Upper lobe of left lung (tissue), 6 donors: ENCODE measurements around the gene ANKRD30A. TPM values are rescaled to one million over a fixed set of nuclear protein-coding genes. Genes with fewer than 3 reads are reported as not detected.
A peak's percentile ranks its signal among the peaks of the same experiment; 100 is the strongest.

Experiments used
- ATAC-seq, 2 donors: fragments of 200-7000 bp; cut with Tn5 transposase; one replicate each; pipeline ENCODE4 v1.9.1; 2022; ENCODE audit warnings: mild to moderate bottlenecking in 2 of 2, moderate library complexity in 2 of 2; ENCODE audit not compliant: low FRiP score in 2 of 2
- DNase-seq, 2 donors: peaks; one replicate each; pipeline ENCODE4 v3.0.0-alpha.2; 2019 to 2020
- H3K27ac ChIP-seq, 4 donors: fragments of 200-600 bp; sonication (generic); one replicate each; pipeline ENCODE4 v1.5.1; 2016 to 2019
- H3K27me3 ChIP-seq, 4 donors: fragments of 200-600 bp; sonication (generic); one replicate each; pipeline ENCODE4 v1.5.1; 2017 to 2019
- H3K36me3 ChIP-seq, 4 donors: fragments of 200-600 bp; sonication (generic); one replicate each; pipeline ENCODE4 v1.5.1; 2016 to 2019
- H3K4me1 ChIP-seq, 4 donors: fragments of 200-600 bp; sonication (generic); one replicate each; pipeline ENCODE4 v1.5.1; 2018 to 2019
- H3K4me3 ChIP-seq, 4 donors: fragments of 200-600 bp; sonication (generic); one replicate each; pipeline ENCODE4 v1.5.1; 2017 to 2019; ENCODE audit warnings: mild to moderate bottlenecking in 2 of 4, moderate library complexity in 1 of 4
- H3K9me3 ChIP-seq, 4 donors: fragments of 200-600 bp; sonication (generic); one replicate each; pipeline ENCODE4 v1.5.1; 2018 to 2019
- EP300 ChIP-seq, 4 donors: sonication (generic); formaldehyde crosslinking; IDR thresholded peaks; one replicate each; pipeline ENCODE4 v1.5.1; 2017; ENCODE audit warnings: antibody characterized with exemption in 4 of 4, control low read depth in 2 of 4
- POLR2A ChIP-seq, 4 donors: fragments of 450-650 bp; IDR thresholded peaks; one replicate each; pipeline ENCODE4 v1.5.1; 2016 to 2017; ENCODE audit warnings: antibody characterized with exemption in 4 of 4, mild to moderate bottlenecking in 2 of 4
- POLR2AphosphoS5 ChIP-seq, 2 donors: sonication (generic); formaldehyde crosslinking; IDR thresholded peaks; one replicate each; pipeline ENCODE4 v1.5.1; 2017; ENCODE audit warnings: antibody characterized with exemption in 2 of 2
- WGBS, 2 donors: methylation state at CpG; one replicate each; pipeline ENCODE4 v1.1.5; 2017 to 2018; 5-methylcytosine and 5-hydroxymethylcytosine counted together
- total RNA-seq, 6 donors: library from RNA; depleted of rRNA in 4 of 6; stranded (reverse); fragments of >200 nt in 4 of 6; gene quantifications; one replicate each; pipeline versions ENCODE4 v1.1.0 to v1.2.1, GENCODE V29; 2016 to 2021
- TF ChIP-seq, protein P1 (sequence below), 6 experiments: fragments of 450-650 bp in 4 of 6; fragments of 200-600 bp in 2 of 6; sonication (generic) in 2 of 6; IDR thresholded peaks; one replicate each; pipeline ENCODE4 v1.5.1; 2016 to 2019; ENCODE audit warnings: antibody characterized with exemption in 6 of 6
- donor health status: DM: no; HTN: no; CAD: no; lungs with moderate emphysema.
- donor health status: DM: no; HTN: yes; CAD: no; lungs with severe emphysema.

Gene ANKRD30A
- total RNA-seq, 6 donors from 2014 or later, result not detected

DNA sequence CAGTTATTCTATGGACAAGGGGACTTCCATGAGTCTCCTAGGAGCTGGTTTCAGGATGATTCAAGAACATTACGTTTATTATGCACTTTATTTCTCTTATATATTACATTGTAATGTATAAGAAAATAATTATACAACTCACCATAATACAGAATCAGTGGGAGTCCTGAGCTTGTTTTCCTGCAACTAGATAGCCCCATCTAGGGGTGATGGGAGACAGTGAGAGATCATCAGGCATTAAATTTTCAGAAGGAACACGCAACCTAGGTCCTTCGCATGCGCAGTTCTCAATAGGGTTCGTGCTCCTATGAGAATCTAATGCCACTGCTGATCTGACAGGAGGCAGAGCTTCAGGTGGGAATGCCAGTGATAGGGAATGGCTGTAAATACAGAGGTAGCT is 137.9 kb downstream of the ANKRD30A start:
- TF ChIP-seq EP300 (IDR thresholded peaks at IDR 0.05) (no peak), POLR2AphosphoS5 (IDR thresholded peaks at IDR 0.05) (no peak), POLR2A (IDR thresholded peaks at IDR 0.05) (no peak)
- TF ChIP-seq, protein P1, sequence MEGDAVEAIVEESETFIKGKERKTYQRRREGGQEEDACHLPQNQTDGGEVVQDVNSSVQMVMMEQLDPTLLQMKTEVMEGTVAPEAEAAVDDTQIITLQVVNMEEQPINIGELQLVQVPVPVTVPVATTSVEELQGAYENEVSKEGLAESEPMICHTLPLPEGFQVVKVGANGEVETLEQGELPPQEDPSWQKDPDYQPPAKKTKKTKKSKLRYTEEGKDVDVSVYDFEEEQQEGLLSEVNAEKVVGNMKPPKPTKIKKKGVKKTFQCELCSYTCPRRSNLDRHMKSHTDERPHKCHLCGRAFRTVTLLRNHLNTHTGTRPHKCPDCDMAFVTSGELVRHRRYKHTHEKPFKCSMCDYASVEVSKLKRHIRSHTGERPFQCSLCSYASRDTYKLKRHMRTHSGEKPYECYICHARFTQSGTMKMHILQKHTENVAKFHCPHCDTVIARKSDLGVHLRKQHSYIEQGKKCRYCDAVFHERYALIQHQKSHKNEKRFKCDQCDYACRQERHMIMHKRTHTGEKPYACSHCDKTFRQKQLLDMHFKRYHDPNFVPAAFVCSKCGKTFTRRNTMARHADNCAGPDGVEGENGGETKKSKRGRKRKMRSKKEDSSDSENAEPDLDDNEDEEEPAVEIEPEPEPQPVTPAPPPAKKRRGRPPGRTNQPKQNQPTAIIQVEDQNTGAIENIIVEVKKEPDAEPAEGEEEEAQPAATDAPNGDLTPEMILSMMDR (IDR thresholded peaks at IDR 0.05), result no peak
- Histone ChIP-seq H3K27ac (no peak overlapping the region), H3K27me3 (no peaks in the 10 kb centered on the region), H3K4me3 (no peak overlapping the region), H3K36me3 (no peaks in the 10 kb centered on the region), H3K4me1 (no peaks in the 10 kb centered on the region), H3K9me3 (peaks cover 0 to 3% (median 0%) of the 10 kb centered on the region in 4 donors)
- WGBS, 2 donors, result 73 to 85% methylated on average over 5 of the region's 5 CpGs
- ATAC-seq, result no peak
- no peak for DNase-seq

GRCh38 chr10:37268266-37268665 is 142.9 kb downstream of the ANKRD30A start:
- Histone ChIP-seq H3K4me1 (no peaks in the 10 kb centered on the region), H3K4me3 (no peak overlapping the region), H3K27ac (no peak overlapping the region), H3K27me3 (no peaks in the 10 kb centered on the region), H3K36me3 (no peaks in the 10 kb centered on the region), H3K9me3 (peaks cover 0 to 3% (median 0%) of the 10 kb centered on the region in 4 donors)
- ATAC-seq (no peak), DNase-seq (no peak)
- whole genome bisulfite sequencing, 2 donors, result 65 to 68% methylated on average over 3 of the region's 3 CpGs
- TF ChIP-seq POLR2AphosphoS5 (IDR thresholded peaks at IDR 0.05) (no peak), POLR2A (IDR thresholded peaks at IDR 0.05) (no peak), EP300 (IDR thresholded peaks at IDR 0.05) (no peak)
- TF ChIP-seq, protein P1 (IDR thresholded peaks at IDR 0.05), result no peak

DNA sequence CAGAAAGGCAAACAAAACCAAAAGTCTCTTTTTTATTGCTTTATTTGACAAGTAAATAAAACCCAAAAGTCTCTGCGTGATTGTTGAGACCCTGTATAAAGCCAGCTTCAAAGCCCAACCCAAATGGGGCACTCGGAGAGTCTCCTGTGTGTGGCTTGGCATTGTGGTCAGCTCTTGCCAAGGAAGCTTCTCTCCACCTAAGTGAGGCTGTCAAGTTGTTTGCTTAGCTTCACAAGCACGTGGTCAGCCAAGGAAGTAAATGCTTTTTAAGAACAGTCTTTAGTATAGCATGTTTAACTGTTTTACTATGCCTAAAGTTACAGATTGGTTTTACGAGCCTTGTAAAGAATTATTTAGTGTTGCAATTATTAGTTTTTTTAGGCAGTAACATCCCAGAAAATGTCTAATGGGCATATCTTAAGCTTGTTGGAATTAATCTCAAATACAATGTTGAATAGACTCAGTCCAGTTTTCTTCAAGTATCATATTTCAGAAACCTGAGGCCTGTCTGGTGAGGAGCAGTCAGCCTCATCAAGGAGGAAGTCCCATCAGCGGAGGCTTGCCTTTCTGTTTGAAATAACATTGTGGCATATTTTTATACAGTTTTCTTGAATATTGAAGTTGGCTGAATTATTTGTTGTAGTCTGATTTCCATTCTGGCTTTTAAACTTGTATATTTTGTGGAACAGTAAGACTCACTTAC is 144.3 kb downstream of the ANKRD30A start:
- Histone ChIP-seq H3K9me3 (peaks cover 0 to 7% (median 0%) of the 10 kb centered on the region in 4 donors), H3K4me3 (no peak overlapping the region), H3K4me1 (no peaks in the 10 kb centered on the region), H3K27me3 (no peaks in the 10 kb centered on the region), H3K36me3 (no peaks in the 10 kb centered on the region), H3K27ac (no peak overlapping the region)
- peak in 1 of 2 donors; percentile 40 for DNase-seq
- WGBS, 2 donors, result 44 to 45% methylated on average over 5 of the region's 5 CpGs
- TF ChIP-seq POLR2A (IDR thresholded peaks at IDR 0.05) (no peak), EP300 (IDR thresholded peaks at IDR 0.05) (no peak), POLR2AphosphoS5 (IDR thresholded peaks at IDR 0.05) (no peak)
- TF ChIP-seq, protein P1 (IDR thresholded peaks at IDR 0.05), result no peak
- ATAC-seq, result peak in 1 of 2 donors; percentile 72

DNA sequence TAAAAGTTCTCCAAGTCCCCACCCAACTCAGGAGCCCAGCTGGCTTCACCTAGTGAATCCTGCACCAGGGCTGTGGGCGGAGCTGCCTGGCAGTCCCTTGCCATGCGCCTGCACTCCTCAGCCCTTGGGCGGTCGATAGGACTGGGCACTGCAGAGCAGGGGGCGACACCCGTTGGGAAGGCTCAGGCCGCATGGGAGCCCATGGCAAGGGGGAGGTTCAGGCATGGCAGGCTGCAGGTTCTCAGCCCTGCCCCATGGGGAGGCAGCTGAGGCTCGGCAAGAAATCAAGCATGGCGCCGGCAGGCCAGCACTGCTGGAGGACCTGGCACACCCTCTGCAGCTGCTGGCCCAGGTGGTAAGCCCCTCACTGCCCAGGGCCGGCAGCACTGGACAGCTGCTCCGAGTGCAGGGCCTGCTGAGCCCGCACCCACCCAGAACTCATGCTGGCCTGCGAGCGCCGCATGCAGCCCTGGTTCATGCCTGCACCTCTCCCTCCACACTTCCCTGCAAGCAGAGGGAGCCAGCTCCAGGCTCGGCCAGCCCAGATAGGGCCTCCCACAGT is 149.9 kb downstream of the ANKRD30A start:
- H3K27ac ChIP-seq, result no peak overlapping the region
- whole genome bisulfite sequencing, 2 donors, result 88% methylated on average over 9 of the region's 17 CpGs; no CpG with 5 or more reads in 1 of the 2 donors
- H3K4me3 ChIP-seq, result no peak overlapping the region
- H3K9me3 ChIP-seq, result peaks cover 0 to 4% (median 0%) of the 10 kb centered on the region in 4 donors
- DNase-seq, result peak in 1 of 2 donors; percentile 70
- no peaks in the 10 kb centered on the region for H3K36me3 ChIP-seq
- no peaks in the 10 kb centered on the region for H3K27me3 ChIP-seq
- peak; percentile 28 to 65 for ATAC-seq
- no peaks in the 10 kb centered on the region for H3K4me1 ChIP-seq
- TF ChIP-seq POLR2AphosphoS5 (IDR thresholded peaks at IDR 0.05) (no peak), POLR2A (IDR thresholded peaks at IDR 0.05) (no peak), EP300 (IDR thresholded peaks at IDR 0.05) (no peak)
- TF ChIP-seq, protein P1 (IDR thresholded peaks at IDR 0.05), result no peak
